H1 (cell line): ENCODE data around the gene LYPD1. TPM values are rescaled to one million over a fixed set of nuclear protein-coding genes. Genes with fewer than 3 reads are reported as not detected.

Experiments used
- SIX5 ChIP-seq: IDR thresholded peaks from 2 replicates; pipeline ENCODE4 v1.6.1; 2011; ENCODE audit warnings: mild to moderate bottlenecking, low read depth, low read length
- polyA plus RNA-seq, 7 experiments: library from polyadenylated mRNA; depleted of rRNA in 3 of 7; stranded (reverse) in 5 of 7; unstranded in 2 of 7; fragments of >200 nt in 5 of 7; fragments of 200-250 nt in 2 of 7; gene quantifications; 1 replicate in 5 of 7; 2 replicates in 1 of 7; 4 replicates in 1 of 7; pipeline versions ENCODE4 v1.2.1 to v1.2.3, GENCODE V29; 2011 to 2013; ENCODE audit warnings: missing spikeins in 2 of 7, mixed read lengths in 2 of 7
- total RNA-seq: library from RNA; stranded (reverse); fragmentation: NEBNext Ultra II Directional; extraction: Animal tissue kit (Norgen Biotek cat#: 25700); gene quantifications from 2 replicates; pipeline ENCODE4 v1.2.1, GENCODE V29; 2021

Gene LYPD1
- total and polyA plus RNA-seq, 2 of the 8 experiments (the other 6 are each of a cell fraction or from before 2014, with no cell fraction given) = 1.9 to 2.7 TPM

- TF ChIP-seq SIX5 = no peak
Measured at GRCh38 chr2:132636346-132636745, 33.7 kb downstream of the LYPD1 start (continued).
